Activated T-cell treated with anti-CD3 and anti-CD28 coated beads, Interleukin-2, amount 50 U/mL, for 4 hours (primary cell): Measurements from ENCODE around the gene USP35. TPM values are rescaled to one million over a fixed set of nuclear protein-coding genes. Genes with fewer than 3 reads are reported as not detected.

Experiments used
- ATAC-seq, 2 donors: fragments of 200-7000 bp; cut with Tn5 transposase; one replicate each; pipeline ENCODE4 v1.10.0; 2021
- DNase-seq: peaks from one replicate; pipeline ENCODE4 v3.0.0-alpha.2; 2020
- H3K27me3 Mint-ChIP-seq: one replicate; pipeline ENCODE4 v1.8.0; 2021; ENCODE audit warnings: low read depth, mixed read lengths
- H3K36me3 Mint-ChIP-seq: one replicate; pipeline ENCODE4 v1.8.0; 2022; ENCODE audit warnings: mixed read lengths; ENCODE audit not compliant: insufficient read depth
- H3K4me1 Mint-ChIP-seq: one replicate; pipeline ENCODE4 v1.8.0; 2021; ENCODE audit warnings: low read depth, mixed read lengths
- H3K4me3 Mint-ChIP-seq: one replicate; pipeline ENCODE4 v1.8.0; 2021; ENCODE audit warnings: mild to moderate bottlenecking, moderate library complexity, mixed read lengths
- H3K9me3 Mint-ChIP-seq: one replicate; pipeline ENCODE4 v1.8.0; 2021; ENCODE audit warnings: mixed read lengths
- total RNA-seq, 3 donors: library from RNA; stranded (reverse); gene quantifications; one replicate each; pipeline ENCODE4 v1.2.1, GENCODE V29; 2021

Gene USP35
- total RNA-seq, 3 donors from 2014 or later: 3.8 to 5.2 (median 4.9) TPM

- peaks cover 18% of the 10 kb centered on the region for H3K9me3 Mint-ChIP-seq
- peaks cover 7% of the 10 kb centered on the region for H3K4me1 Mint-ChIP-seq
- H3K36me3 Mint-ChIP-seq: peaks cover 25% of the 10 kb centered on the region
- ATAC-seq (no peak), DNase-seq (no peak)
- H3K27me3 Mint-ChIP-seq: no peaks in the 10 kb centered on the region
- H3K4me3 Mint-ChIP-seq: no peak overlapping the region
Observed at GRCh38 chr11:78239781-78240180, 51.1 kb downstream of the USP35 start.

DNA sequence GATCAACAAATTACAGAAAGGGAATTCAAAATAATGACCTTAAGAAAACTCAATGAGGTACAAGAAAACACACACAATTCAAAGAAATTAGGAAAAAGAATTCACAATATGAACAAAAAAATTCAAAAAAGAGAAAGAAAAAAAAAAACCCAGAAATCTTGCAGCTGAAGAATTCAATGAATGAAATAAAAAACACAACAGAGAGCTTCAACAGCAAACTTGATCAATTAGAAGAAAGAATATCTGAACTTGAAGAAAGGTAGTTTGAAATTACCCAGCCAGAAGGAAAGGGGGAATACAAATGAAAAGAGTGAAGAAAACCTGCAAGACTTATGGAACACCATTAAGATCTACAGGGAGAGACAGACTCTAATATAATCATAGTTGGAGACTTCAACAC lies 52.8 kb downstream of the USP35 start:
- H3K9me3 Mint-ChIP-seq: peaks cover 18% of the 10 kb centered on the region
- no peaks in the 10 kb centered on the region for H3K27me3 Mint-ChIP-seq
- no peak overlapping the region for H3K4me3 Mint-ChIP-seq
- H3K4me1 Mint-ChIP-seq: peaks cover 7% of the 10 kb centered on the region
- peaks cover 25% of the 10 kb centered on the region for H3K36me3 Mint-ChIP-seq
- DNase-seq (no peak), ATAC-seq (no peak)

DNA sequence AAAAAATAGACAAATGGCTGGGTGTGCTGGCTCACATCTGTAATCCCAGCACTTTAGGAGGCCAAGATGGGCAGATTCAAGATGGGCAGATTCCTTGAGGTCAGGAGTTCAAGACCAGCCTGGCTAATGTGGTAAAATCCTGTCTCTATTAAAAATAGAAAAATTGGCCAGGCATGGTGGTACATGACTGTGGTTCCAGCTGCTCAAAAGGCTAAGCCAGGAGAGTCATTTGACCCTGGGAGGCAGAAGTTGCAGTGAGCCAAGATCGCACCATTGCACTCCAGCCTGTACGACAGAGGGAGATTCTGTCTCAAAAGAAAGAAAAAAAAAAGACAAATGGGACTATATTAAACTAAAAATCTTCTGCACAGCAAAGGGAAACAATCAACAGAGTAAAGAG lies 55.4 kb downstream of the USP35 start:
- ATAC-seq (no peak), DNase-seq (no peak)
- H3K4me3 Mint-ChIP-seq: no peak overlapping the region
- H3K9me3 Mint-ChIP-seq: peaks cover 10% of the 10 kb centered on the region
- peaks cover 7% of the 10 kb centered on the region for H3K4me1 Mint-ChIP-seq
- no peaks in the 10 kb centered on the region for H3K27me3 Mint-ChIP-seq
- peaks cover 11% of the 10 kb centered on the region for H3K36me3 Mint-ChIP-seq

GRCh38 chr11:78244546-78245255 lies 56.0 kb downstream of the USP35 start:
- no peaks in the 10 kb centered on the region for H3K27me3 Mint-ChIP-seq
- DNase-seq (no peak), ATAC-seq (no peak)
- peaks cover 10% of the 10 kb centered on the region for H3K9me3 Mint-ChIP-seq
- peaks cover 7% of the 10 kb centered on the region for H3K4me1 Mint-ChIP-seq
- H3K4me3 Mint-ChIP-seq: no peak overlapping the region
- H3K36me3 Mint-ChIP-seq: peaks cover 11% of the 10 kb centered on the region

- no peak for ATAC-seq
- Mint-ChIP-seq H3K36me3 (peaks cover 5% of the 10 kb centered on the region), H3K4me1 (peaks cover 7% of the 10 kb centered on the region), H3K9me3 (no peaks in the 10 kb centered on the region), H3K27me3 (no peaks in the 10 kb centered on the region), H3K4me3 (no peak overlapping the region)
- no peak for DNase-seq
Observed at GRCh38 chr11:78248191-78248590, 59.5 kb downstream of the USP35 start.

- ATAC-seq (peak; percentile 56 to 62), DNase-seq (no peak)
- H3K4me3 Mint-ChIP-seq: no peak overlapping the region
- H3K9me3 Mint-ChIP-seq: no peaks in the 10 kb centered on the region
- H3K4me1 Mint-ChIP-seq: peaks cover 7% of the 10 kb centered on the region
- no peaks in the 10 kb centered on the region for H3K27me3 Mint-ChIP-seq
- H3K36me3 Mint-ChIP-seq: peaks cover 5% of the 10 kb centered on the region
Observed at GRCh38 chr11:78248903-78249302, 60.2 kb downstream of the USP35 start.

DNA sequence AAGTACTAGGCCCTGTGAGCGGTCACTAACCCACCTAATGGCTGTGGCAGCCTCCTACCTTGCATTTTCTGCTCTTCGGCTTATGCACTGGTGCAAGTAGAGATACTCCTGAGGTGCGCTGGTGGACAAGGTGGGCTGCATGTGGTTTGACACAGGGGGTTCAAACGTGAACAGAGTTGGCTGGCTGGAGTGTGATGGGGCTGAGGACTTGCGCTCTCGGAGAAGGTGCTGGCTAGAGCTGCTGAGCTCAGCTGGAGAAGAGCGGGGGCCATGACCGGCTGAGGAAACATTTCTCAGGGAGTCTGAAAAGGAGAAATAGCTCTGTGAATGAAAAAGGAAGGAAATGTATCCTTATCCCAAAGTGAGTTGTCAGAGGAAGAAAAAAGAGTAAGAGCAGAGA lies 61.4 kb downstream of the USP35 start:
- Mint-ChIP-seq H3K27me3 (no peaks in the 10 kb centered on the region), H3K9me3 (no peaks in the 10 kb centered on the region), H3K36me3 (peaks cover 5% of the 10 kb centered on the region), H3K4me1 (no peaks in the 10 kb centered on the region), H3K4me3 (no peak overlapping the region)
- DNase-seq (no peak), ATAC-seq (no peak)

DNA sequence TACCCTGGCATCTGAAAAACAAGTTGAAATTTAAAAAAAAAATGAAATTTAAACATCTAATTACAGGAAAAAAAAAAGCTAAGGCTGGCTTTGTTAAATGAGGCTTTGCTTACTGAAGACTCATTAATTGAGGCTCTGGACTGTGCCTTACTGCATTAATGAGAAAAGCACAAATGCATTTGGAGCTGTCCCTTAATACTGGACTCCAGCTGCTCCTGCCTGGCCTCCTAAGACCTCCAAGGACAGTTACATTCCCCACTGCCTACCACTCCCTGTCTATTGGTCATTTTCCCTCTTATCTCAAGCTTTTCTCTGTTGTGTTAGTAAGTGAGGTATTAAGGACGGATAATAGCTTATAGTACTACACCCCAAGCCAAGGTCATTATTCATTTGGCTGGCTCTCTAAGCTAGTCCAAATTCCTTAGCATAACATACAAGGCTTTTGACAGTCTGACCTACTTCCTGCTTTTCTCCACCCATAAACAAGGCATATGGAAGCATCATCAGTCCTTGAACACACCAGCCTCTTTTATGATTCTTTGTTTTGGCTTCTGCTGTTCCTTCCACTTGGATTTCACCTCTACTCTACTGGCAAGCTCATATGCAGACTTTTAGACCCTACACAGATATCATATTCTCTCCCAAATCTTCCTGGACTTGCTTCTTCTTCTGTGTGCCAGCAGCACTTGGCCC lies 62.5 kb downstream of the USP35 start:
- no peaks in the 10 kb centered on the region for H3K9me3 Mint-ChIP-seq
- DNase-seq: no peak
- peaks cover 5% of the 10 kb centered on the region for H3K36me3 Mint-ChIP-seq
- no peak overlapping the region for H3K4me3 Mint-ChIP-seq
- no peak for ATAC-seq
- no peaks in the 10 kb centered on the region for H3K27me3 Mint-ChIP-seq
- H3K4me1 Mint-ChIP-seq: no peaks in the 10 kb centered on the region

GRCh38 chr11:78253797-78254196 lies 65.1 kb downstream of the USP35 start:
- ATAC-seq (no peak), DNase-seq (no peak)
- Mint-ChIP-seq H3K4me1 (no peaks in the 10 kb centered on the region), H3K36me3 (no peaks in the 10 kb centered on the region), H3K9me3 (no peaks in the 10 kb centered on the region), H3K27me3 (no peaks in the 10 kb centered on the region), H3K4me3 (no peak overlapping the region)

GRCh38 chr11:78254268-78254667 lies 65.5 kb downstream of the USP35 start:
- no peaks in the 10 kb centered on the region for H3K36me3 Mint-ChIP-seq
- H3K27me3 Mint-ChIP-seq: no peaks in the 10 kb centered on the region
- H3K4me3 Mint-ChIP-seq: no peak overlapping the region
- no peaks in the 10 kb centered on the region for H3K4me1 Mint-ChIP-seq
- DNase-seq (no peak), ATAC-seq (no peak)
- H3K9me3 Mint-ChIP-seq: no peaks in the 10 kb centered on the region

DNA sequence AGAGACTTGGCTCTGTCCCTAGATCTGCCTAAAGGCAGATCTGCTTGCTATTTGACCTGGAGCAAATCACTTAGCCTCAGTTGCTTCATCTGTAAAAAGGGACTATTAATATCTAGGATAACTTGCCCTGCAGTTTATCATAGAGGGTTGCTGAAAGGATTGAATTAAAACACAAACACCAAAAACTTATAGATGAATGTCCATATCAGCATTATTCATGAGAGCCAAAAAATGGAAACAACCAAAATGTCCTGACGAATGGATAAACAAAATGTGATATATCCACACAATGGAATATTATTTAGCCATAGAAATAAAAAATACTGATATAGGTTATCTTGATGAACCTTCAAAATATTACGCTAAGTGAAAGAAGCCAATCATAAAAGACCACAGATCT lies 67.2 kb downstream of the USP35 start:
- H3K4me3 Mint-ChIP-seq: no peak overlapping the region
- DNase-seq (no peak), ATAC-seq (no peak)
- H3K9me3 Mint-ChIP-seq: no peaks in the 10 kb centered on the region
- no peaks in the 10 kb centered on the region for H3K4me1 Mint-ChIP-seq
- no peaks in the 10 kb centered on the region for H3K36me3 Mint-ChIP-seq
- no peaks in the 10 kb centered on the region for H3K27me3 Mint-ChIP-seq

GRCh38 chr11:78256962-78257361 lies 68.2 kb downstream of the USP35 start:
- no peaks in the 10 kb centered on the region for H3K9me3 Mint-ChIP-seq
- H3K36me3 Mint-ChIP-seq: no peaks in the 10 kb centered on the region
- no peak for ATAC-seq
- no peaks in the 10 kb centered on the region for H3K27me3 Mint-ChIP-seq
- H3K4me1 Mint-ChIP-seq: no peaks in the 10 kb centered on the region
- H3K4me3 Mint-ChIP-seq: no peak overlapping the region
- DNase-seq: no peak

DNA sequence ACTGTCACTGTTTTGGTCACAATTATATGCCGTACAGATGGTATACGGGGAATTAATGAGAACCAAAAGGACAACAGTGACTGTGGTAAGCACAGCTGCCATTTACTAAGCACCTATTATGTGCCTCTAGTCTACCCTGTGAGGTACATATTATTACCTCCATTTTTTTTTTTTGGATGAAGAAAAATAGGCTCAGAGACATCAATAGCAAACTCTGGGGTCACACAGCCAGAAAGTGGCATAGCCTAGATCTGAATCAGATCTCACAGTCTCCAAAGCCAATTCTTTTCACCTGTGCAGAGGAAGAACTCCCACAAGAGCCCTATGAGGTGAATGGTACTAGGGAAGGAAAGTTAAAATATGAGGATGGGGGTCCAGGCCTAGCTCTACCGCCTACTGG lies 68.9 kb downstream of the USP35 start:
- Mint-ChIP-seq H3K4me3 (no peak overlapping the region), H3K36me3 (no peaks in the 10 kb centered on the region), H3K27me3 (no peaks in the 10 kb centered on the region)

GRCh38 chr11:78259777-78260487 lies 71.2 kb downstream of the USP35 start:
- Mint-ChIP-seq H3K4me3 (no peak overlapping the region), H3K27me3 (no peaks in the 10 kb centered on the region), H3K36me3 (no peaks in the 10 kb centered on the region), H3K9me3 (no peaks in the 10 kb centered on the region), H3K4me1 (no peaks in the 10 kb centered on the region)
- DNase-seq (no peak), ATAC-seq (no peak)

More for the DNA sequence above, 68.9 kb downstream of the USP35 start:
- Mint-ChIP-seq H3K4me1 (no peaks in the 10 kb centered on the region), H3K9me3 (no peaks in the 10 kb centered on the region)
- no peak for DNase-seq
- ATAC-seq: no peak

- H3K4me3 Mint-ChIP-seq: no peak overlapping the region
- DNase-seq: no peak
- H3K9me3 Mint-ChIP-seq: no peaks in the 10 kb centered on the region
- no peaks in the 10 kb centered on the region for H3K4me1 Mint-ChIP-seq
- H3K27me3 Mint-ChIP-seq: no peaks in the 10 kb centered on the region
- no peak for ATAC-seq
- H3K36me3 Mint-ChIP-seq: no peaks in the 10 kb centered on the region
Observed at GRCh38 chr11:78261367-78261766, 72.6 kb downstream of the USP35 start.
